H1 (cell line): ENCODE data around the gene PSMB3. TPM values are rescaled to one million over a fixed set of nuclear protein-coding genes. Genes with fewer than 3 reads are reported as not detected.

Source experiments
- CTCF ChIA-PET: fragments of 300-600 bp; sonication (Branson Sonifier 250); formaldehyde crosslinking; loops from one replicate; lab custom pipeline; 2021; ENCODE audit not compliant: partially characterized antibody; lab: Charles Lee
- POLR2A ChIA-PET: fragments of 300-600 bp; sonication (Branson Sonifier 250); formaldehyde crosslinking; loops from one replicate; lab custom pipeline; 2021; ENCODE audit warnings: inconsistent platforms; ENCODE audit not compliant: partially characterized antibody; lab: Charles Lee
- DNase-seq, 2 experiments: peaks; one replicate each; pipeline versions ENCODE4 v3.0.0 to v3.0.0-alpha.2; 2010 to 2022; ENCODE audit warnings: low spot score in 2 of 2, low read depth in 1 of 2, mixed read lengths in 1 of 2
- FAIRE-seq: peaks from 2 replicates; lab custom pipeline; 2011; peaks lifted over from hg19 to GRCh38; lab: Jason Lieb, UNC
- H2AFZ ChIP-seq: 2 replicates; pipeline ENCODE4 v1.8.1; 2012; ENCODE audit warnings: low read length, inconsistent platforms
- H2AK5ac ChIP-seq: 2 replicates; pipeline ENCODE4 v1.6.1; 2013; ENCODE audit warnings: low read depth, low read length
- H2BK120ac ChIP-seq: replicated peaks from 2 replicates; pipeline ENCODE3; 2013; ENCODE audit warnings: low read depth, low read length, inconsistent platforms
- H2BK12ac ChIP-seq: 2 replicates; pipeline ENCODE4 v1.6.1; 2013; ENCODE audit warnings: low read depth, low read length
- H2BK15ac ChIP-seq: 2 replicates; pipeline ENCODE4 v1.6.1; 2013; ENCODE audit warnings: low read length
- H2BK20ac ChIP-seq: 2 replicates; pipeline ENCODE4 v1.6.1; 2013; ENCODE audit warnings: low read length
- H2BK5ac ChIP-seq: 2 replicates; pipeline ENCODE4 v1.6.1; 2013; ENCODE audit warnings: low read depth, low read length
- H3K14ac ChIP-seq: 2 replicates; pipeline ENCODE4 v1.6.1; 2013; ENCODE audit warnings: inconsistent platforms; ENCODE audit not compliant: insufficient read length
- H3K18ac ChIP-seq: 2 replicates; pipeline ENCODE4 v1.6.1; 2013; ENCODE audit warnings: low read length; ENCODE audit errors: extremely low read depth
- H3K23ac ChIP-seq: 2 replicates; pipeline ENCODE4 v1.6.1; 2013; ENCODE audit warnings: inconsistent platforms; ENCODE audit not compliant: insufficient read length
- H3K23me2 ChIP-seq: 2 replicates; pipeline ENCODE4 v1.6.1; 2013; ENCODE audit warnings: low read depth, low read length
- H3K27ac ChIP-seq: 2 replicates; pipeline ENCODE4 v1.6.1; 2011; ENCODE audit warnings: low read depth, low read length, inconsistent platforms
- H3K27me3 ChIP-seq, 4 experiments: replicated peaks in 1 of 4; 1 replicate in 1 of 4; 2 replicates in 3 of 4; pipeline versions ENCODE4 v1.6.1 to v1.8.1; 2011 to 2013; ENCODE audit warnings: low read length in 3 of 4, mild to moderate bottlenecking in 3 of 4, inconsistent platforms in 2 of 4, mixed read lengths in 2 of 4, moderate library complexity in 1 of 4; ENCODE audit not compliant: control insufficient read depth in 3 of 4, insufficient read depth in 3 of 4; ENCODE audit errors: extremely low read depth in 1 of 4
- H3K36me3 ChIP-seq, 4 experiments: 2 replicates each; pipeline versions ENCODE4 v1.6.1 to v1.8.1; 2011 to 2013; ENCODE audit warnings: mild to moderate bottlenecking in 4 of 4, low read length in 3 of 4, moderate library complexity in 2 of 4, control low read depth in 1 of 4, inconsistent platforms in 1 of 4; ENCODE audit not compliant: insufficient read depth in 4 of 4, control insufficient read depth in 2 of 4
- H3K4ac ChIP-seq: replicated peaks from 2 replicates; pipeline ENCODE3; 2013; ENCODE audit warnings: low read length, low read depth, mixed read lengths, inconsistent platforms; ENCODE audit not compliant: insufficient read length
- H3K4me1 ChIP-seq, 4 experiments: replicated peaks in 1 of 4; 1 replicate in 1 of 4; 2 replicates in 3 of 4; pipeline versions ENCODE4 v1.6.1 to v1.8.1; 2011 to 2013; ENCODE audit warnings: low read length in 3 of 4, inconsistent platforms in 2 of 4, mixed read lengths in 1 of 4; ENCODE audit not compliant: insufficient read depth in 4 of 4, control insufficient read depth in 3 of 4
- H3K4me2 ChIP-seq, 2 experiments: 2 replicates each; pipeline versions ENCODE4 v1.6.1 to v1.8.1; 2011 to 2013; ENCODE audit warnings: low read depth in 2 of 2, low read length in 2 of 2, control low read depth in 1 of 2, inconsistent platforms in 1 of 2, mild to moderate bottlenecking in 1 of 2; ENCODE audit not compliant: insufficient read depth in 1 of 2
- H3K4me3 ChIP-seq, 4 experiments: fragments of 200-600, 300-600 bp in 1 of 4; sonication (generic), shearing (Covaris generic), sonication (Bioruptor Twin) in 1 of 4; 2 replicates each; pipeline versions ENCODE4 v1.5.1 to v1.8.1; 2011 to 2016; ENCODE audit warnings: low read length in 4 of 4, low read depth in 3 of 4, control low read depth in 2 of 4, inconsistent platforms in 2 of 4, mild to moderate bottlenecking in 2 of 4, mixed read lengths in 1 of 4, moderate library complexity in 1 of 4; ENCODE audit not compliant: insufficient read depth in 2 of 4; ENCODE audit errors: extremely low read depth in 1 of 4
- H3K56ac ChIP-seq: replicated peaks from 2 replicates; pipeline ENCODE3; 2013; ENCODE audit warnings: low read depth, mild to moderate bottlenecking, mixed read lengths, low read length, inconsistent platforms; ENCODE audit not compliant: insufficient read length
- H3K79me1 ChIP-seq: 2 replicates; pipeline ENCODE4 v1.6.1; 2013; ENCODE audit warnings: low read depth, low read length, control low read depth
- H3K79me2 ChIP-seq, 2 experiments: 2 replicates each; pipeline versions ENCODE4 v1.6.1 to v1.8.1; 2012 to 2013; ENCODE audit warnings: low read length in 2 of 2, mild to moderate bottlenecking in 2 of 2, inconsistent platforms in 1 of 2; ENCODE audit not compliant: insufficient read depth in 2 of 2, control insufficient read depth in 1 of 2
- H3K9ac ChIP-seq, 4 experiments: replicated peaks in 1 of 4; 1 replicate in 1 of 4; 2 replicates in 3 of 4; pipeline versions ENCODE4 v1.6.1 to v1.8.1; 2011 to 2013; ENCODE audit warnings: low read depth in 3 of 4, low read length in 3 of 4, control low read depth in 2 of 4, mild to moderate bottlenecking in 2 of 4, moderate library complexity in 2 of 4, inconsistent platforms in 1 of 4; ENCODE audit errors: extremely low read depth in 1 of 4
- H3K9me3 ChIP-seq, 2 experiments: 2 replicates each; pipeline versions ENCODE4 v1.6.1 to v1.8.1; 2012 to 2013; ENCODE audit warnings: mild to moderate bottlenecking in 2 of 2, moderate library complexity in 2 of 2, control low read depth in 1 of 2, inconsistent platforms in 1 of 2, low read depth in 1 of 2, low read length in 1 of 2, mixed read lengths in 1 of 2; ENCODE audit not compliant: insufficient read depth in 2 of 2
- H4K20me1 ChIP-seq, 2 experiments: replicated peaks in 1 of 2; 2 replicates each; pipeline versions ENCODE3 to v1.8.1; 2011 to 2013; ENCODE audit warnings: inconsistent platforms in 2 of 2, low read length in 2 of 2, mild to moderate bottlenecking in 1 of 2; ENCODE audit not compliant: insufficient read depth in 2 of 2, control insufficient read depth in 1 of 2
- H4K5ac ChIP-seq: 2 replicates; pipeline ENCODE4 v1.6.1; 2013; ENCODE audit warnings: low read length, low read depth, mixed read lengths, inconsistent platforms; ENCODE audit not compliant: insufficient read length
- H4K8ac ChIP-seq: 2 replicates; pipeline ENCODE4 v1.8.0; 2013; ENCODE audit warnings: mild to moderate bottlenecking, moderate library complexity, low read length, inconsistent platforms; ENCODE audit not compliant: insufficient read depth; ENCODE audit errors: extremely low read depth
- H4K91ac ChIP-seq: replicated peaks from 2 replicates; pipeline ENCODE3; 2013; ENCODE audit warnings: low read length, mixed read lengths, inconsistent platforms; ENCODE audit not compliant: insufficient read length
- BACH1 ChIP-seq: IDR thresholded peaks from 2 replicates; pipeline ENCODE4 v1.6.1; 2012; ENCODE audit warnings: low read length, improper control_type of control experiment
- CBX8 ChIP-seq: fragments of 300-800, 300-1000 bp; sonication (generic); IDR thresholded peaks from 2 replicates; pipeline ENCODE4 v1.7.1; 2016; ENCODE audit warnings: low read depth, low read length, borderline replicate concordance
- ZNF274 ChIP-seq: IDR thresholded peaks from 2 replicates; pipeline ENCODE4 v1.7.0; 2012; ENCODE audit warnings: low read length, borderline replicate concordance; ENCODE audit errors: extremely low read depth
- WGBS, 2 experiments: shearing (Covaris generic) in 1 of 2; methylation state at CpG; one replicate each; pipeline versions ENCODE4 v1.1.6 to v1.1.7; 2013 to 2015; ENCODE audit warnings: low lambda C conversion rate in 2 of 2, mixed read lengths in 2 of 2, inconsistent platforms in 1 of 2, low coverage in 1 of 2, missing lambda C conversion rate in 1 of 2; ENCODE audit not compliant: insufficient replicate concordance in 2 of 2, insufficient coverage in 1 of 2, insufficient read length in 1 of 2; ENCODE audit errors: extremely low coverage in 1 of 2, missing lambda C conversion rate in 1 of 2; 5-methylcytosine and 5-hydroxymethylcytosine counted together
- polyA plus RNA-seq, 7 experiments: library from polyadenylated mRNA; depleted of rRNA in 3 of 7; stranded (reverse) in 5 of 7; unstranded in 2 of 7; fragments of >200 nt in 5 of 7; fragments of 200-250 nt in 2 of 7; gene quantifications; 1 replicate in 5 of 7; 2 replicates in 1 of 7; 4 replicates in 1 of 7; pipeline versions ENCODE4 v1.2.1 to v1.2.3, GENCODE V29; 2011 to 2013; ENCODE audit warnings: missing spikeins in 2 of 7, mixed read lengths in 2 of 7
- total RNA-seq: library from RNA; stranded (reverse); fragmentation: NEBNext Ultra II Directional; extraction: Animal tissue kit (Norgen Biotek cat#: 25700); gene quantifications from 2 replicates; pipeline ENCODE4 v1.2.1, GENCODE V29; 2021

Gene PSMB3
- total and polyA plus RNA-seq, 2 of the 8 experiments (the other 6 are each of a cell fraction or from before 2014, with no cell fraction given), result 291 to 914 TPM

- no peak overlapping the region for H3K56ac ChIP-seq
- no peaks in the 10 kb centered on the region for H3K23me2 ChIP-seq
- no peak overlapping the region for H3K4ac ChIP-seq
- DNase-seq (no peak), FAIRE-seq (no peak)
- no peak overlapping the region for H3K27ac ChIP-seq
- H4K91ac ChIP-seq, result no peak overlapping the region
- 95% methylated on average over 14 of the region's 19 CpGs; no CpG with 5 or more reads in 1 of the 2 experiments for WGBS, 2 experiments
- no peak overlapping the region for H2BK120ac ChIP-seq
- H2BK20ac ChIP-seq, result no peak overlapping the region
- H4K20me1 ChIP-seq, result peaks cover 38 to 57% of the 10 kb centered on the region in 2 experiments
- peaks cover 2 to 30% (median 17%) of the 10 kb centered on the region in 4 experiments; a peak in 7 of 8 replicates for H3K36me3 ChIP-seq
- no peak overlapping the region for H3K9ac ChIP-seq
- POLR2A ChIA-PET, result interaction anchor here (0.6 to 1.4 kb wide), 2 partner anchors 40 to 63 kb away, joined by 3 to 4 read pairs; no protein-coding TSS in a partner anchor
- peaks cover 0 to 24% (median 12%) of the 10 kb centered on the region in 4 experiments; a peak in 6 of 7 replicates for H3K4me1 ChIP-seq
- no peak overlapping the region for H3K4me2 ChIP-seq
- peaks cover 26% of the 10 kb centered on the region for H3K79me1 ChIP-seq
- peaks cover 24 to 60% of the 10 kb centered on the region in 2 experiments for H3K79me2 ChIP-seq
- no peak overlapping the region for H4K5ac ChIP-seq
- no peak overlapping the region for H4K8ac ChIP-seq
- CTCF ChIA-PET, result interaction anchor here (1.0 kb wide), 2 partner anchors 13 to 33 kb away, joined by 3 to 4 read pairs; no protein-coding TSS in a partner anchor
- no peak overlapping the region for H2AK5ac ChIP-seq
- no peak overlapping the region for H3K14ac ChIP-seq
- H3K18ac ChIP-seq, result no peak overlapping the region
- H3K27me3 ChIP-seq, result no peaks in the 10 kb centered on the region
- H3K23ac ChIP-seq, result no peak overlapping the region
- H2BK5ac ChIP-seq, result peak overlapping the region; percentile 24; the same call in 1 of the 2 replicates
- no peaks in the 10 kb centered on the region for H3K9me3 ChIP-seq
- H2BK15ac ChIP-seq, result no peak overlapping the region
- no peak overlapping the region for H3K4me3 ChIP-seq
- H2BK12ac ChIP-seq, result 0 out of 2 replicates have a peak overlapping the region, but pooled peaks have one; percentile 50
- no peak overlapping the region for H2AFZ ChIP-seq
- TF ChIP-seq CBX8, result no peak
- no peak for TF ChIP-seq BACH1
- TF ChIP-seq ZNF274, result no peak
These were observed 12.5 kb upstream of the PSMB3 start for GRCh38 chr17:38740044-38740443.
